ENCODE results near the gene ADAMTS5.

DNA sequence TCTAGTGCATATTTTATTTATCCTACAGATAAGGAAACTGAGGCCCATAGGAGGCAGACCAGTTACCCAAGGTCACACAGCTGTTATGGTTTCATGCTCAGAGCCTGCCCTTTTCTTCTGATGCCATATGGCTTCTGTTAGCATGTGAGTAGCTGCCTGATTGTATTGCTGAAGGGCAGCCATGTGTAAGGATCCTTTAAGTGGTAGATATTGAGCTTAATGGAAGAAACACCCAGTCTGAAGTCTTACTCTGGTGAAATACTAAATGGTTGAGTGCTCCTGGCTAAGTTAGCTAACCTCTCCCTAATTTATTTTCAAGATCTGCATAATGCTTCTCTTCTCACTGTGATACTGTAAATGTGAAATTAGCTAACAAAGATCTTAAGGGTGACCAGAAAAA, 30.9 kb downstream of the ADAMTS5 start:
- TF ChIP-seq, protein P1, sequence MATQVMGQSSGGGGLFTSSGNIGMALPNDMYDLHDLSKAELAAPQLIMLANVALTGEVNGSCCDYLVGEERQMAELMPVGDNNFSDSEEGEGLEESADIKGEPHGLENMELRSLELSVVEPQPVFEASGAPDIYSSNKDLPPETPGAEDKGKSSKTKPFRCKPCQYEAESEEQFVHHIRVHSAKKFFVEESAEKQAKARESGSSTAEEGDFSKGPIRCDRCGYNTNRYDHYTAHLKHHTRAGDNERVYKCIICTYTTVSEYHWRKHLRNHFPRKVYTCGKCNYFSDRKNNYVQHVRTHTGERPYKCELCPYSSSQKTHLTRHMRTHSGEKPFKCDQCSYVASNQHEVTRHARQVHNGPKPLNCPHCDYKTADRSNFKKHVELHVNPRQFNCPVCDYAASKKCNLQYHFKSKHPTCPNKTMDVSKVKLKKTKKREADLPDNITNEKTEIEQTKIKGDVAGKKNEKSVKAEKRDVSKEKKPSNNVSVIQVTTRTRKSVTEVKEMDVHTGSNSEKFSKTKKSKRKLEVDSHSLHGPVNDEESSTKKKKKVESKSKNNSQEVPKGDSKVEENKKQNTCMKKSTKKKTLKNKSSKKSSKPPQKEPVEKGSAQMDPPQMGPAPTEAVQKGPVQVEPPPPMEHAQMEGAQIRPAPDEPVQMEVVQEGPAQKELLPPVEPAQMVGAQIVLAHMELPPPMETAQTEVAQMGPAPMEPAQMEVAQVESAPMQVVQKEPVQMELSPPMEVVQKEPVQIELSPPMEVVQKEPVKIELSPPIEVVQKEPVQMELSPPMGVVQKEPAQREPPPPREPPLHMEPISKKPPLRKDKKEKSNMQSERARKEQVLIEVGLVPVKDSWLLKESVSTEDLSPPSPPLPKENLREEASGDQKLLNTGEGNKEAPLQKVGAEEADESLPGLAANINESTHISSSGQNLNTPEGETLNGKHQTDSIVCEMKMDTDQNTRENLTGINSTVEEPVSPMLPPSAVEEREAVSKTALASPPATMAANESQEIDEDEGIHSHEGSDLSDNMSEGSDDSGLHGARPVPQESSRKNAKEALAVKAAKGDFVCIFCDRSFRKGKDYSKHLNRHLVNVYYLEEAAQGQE (IDR thresholded peaks at IDR 0.05; ENCODE audit: insufficient read depth in 1 of 2, low read depth in 2 of 2, low read length in 1 of 2), result no peak
- TF ChIP-seq CTCF (IDR thresholded peaks at IDR 0.05) (no peak), TCF7L2 (IDR thresholded peaks at IDR 0.05; ENCODE audit: low read depth, low read length) (no peak), POLR2AphosphoS5 (IDR thresholded peaks at IDR 0.05; ENCODE audit: low read depth, low read length) (no peak), SIN3A (IDR thresholded peaks at IDR 0.05; ENCODE audit: borderline replicate concordance, insufficient read depth, low read depth, low read length) (no peak)
